Sigmoid colon (tissue), 4 donors: ENCODE results near the gene C14orf132.

ENCODE experiments used
- CTCF ChIP-seq, 4 experiments: fragments of 450-650 bp in 3 of 4; fragments of 200-600 bp in 1 of 4; IDR thresholded peaks; one replicate each; pipeline ENCODE4 v1.5.1; 2016 to 2019; ENCODE audit warnings: antibody characterized with exemption in 4 of 4, mild to moderate bottlenecking in 3 of 4, moderate library complexity in 2 of 4
- EP300 ChIP-seq, 4 donors: sonication (generic); formaldehyde crosslinking; IDR thresholded peaks; one replicate each; pipeline ENCODE4 v1.6.1; 2017; ENCODE audit warnings: antibody characterized with exemption in 4 of 4
- POLR2A ChIP-seq, 2 donors: fragments of 450-650 bp; IDR thresholded peaks; one replicate each; pipeline ENCODE4 v1.6.1; 2016; ENCODE audit warnings: antibody characterized with exemption in 2 of 2, mild to moderate bottlenecking in 2 of 2, moderate library complexity in 2 of 2
- POLR2AphosphoS5 ChIP-seq, 4 donors: sonication (generic); formaldehyde crosslinking; IDR thresholded peaks; one replicate each; pipeline ENCODE4 v1.6.1; 2017; ENCODE audit warnings: antibody characterized with exemption in 4 of 4

DNA sequence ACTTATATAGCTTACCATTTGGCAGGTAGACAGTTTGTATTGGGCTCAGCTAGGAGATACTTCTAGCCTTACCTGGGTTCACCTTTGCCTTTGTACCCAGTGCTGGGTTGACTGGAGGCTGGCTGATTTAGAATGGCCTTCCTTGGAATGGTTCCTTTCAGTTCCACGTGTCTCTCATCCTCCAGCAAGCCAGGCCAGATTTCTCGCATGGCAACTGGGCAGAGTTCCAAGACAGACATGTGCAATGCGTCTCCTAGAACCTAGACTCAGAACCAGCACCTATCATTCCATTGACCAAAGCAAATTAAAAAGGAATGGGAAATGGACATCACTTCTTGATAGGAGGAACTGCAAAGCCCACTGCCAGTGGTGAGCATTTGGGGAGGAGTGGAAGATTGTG, 86.4 kb downstream of the C14orf132 start:
- TF ChIP-seq CTCF (IDR thresholded peaks at IDR 0.05) (no peak), EP300 (IDR thresholded peaks at IDR 0.05) (no peak), POLR2A (IDR thresholded peaks at IDR 0.05) (no peak), POLR2AphosphoS5 (IDR thresholded peaks at IDR 0.05) (no peak)
